ENCODE measurements around the gene NKX3-2. TPM values are rescaled to one million over a fixed set of nuclear protein-coding genes. Genes with fewer than 3 reads are reported as not detected.
A peak's percentile ranks its signal among the peaks of the same experiment; 100 is the strongest.

Gene NKX3-2
- total RNA-seq, 1 donor from 2014 or later, result not detected

DNA sequence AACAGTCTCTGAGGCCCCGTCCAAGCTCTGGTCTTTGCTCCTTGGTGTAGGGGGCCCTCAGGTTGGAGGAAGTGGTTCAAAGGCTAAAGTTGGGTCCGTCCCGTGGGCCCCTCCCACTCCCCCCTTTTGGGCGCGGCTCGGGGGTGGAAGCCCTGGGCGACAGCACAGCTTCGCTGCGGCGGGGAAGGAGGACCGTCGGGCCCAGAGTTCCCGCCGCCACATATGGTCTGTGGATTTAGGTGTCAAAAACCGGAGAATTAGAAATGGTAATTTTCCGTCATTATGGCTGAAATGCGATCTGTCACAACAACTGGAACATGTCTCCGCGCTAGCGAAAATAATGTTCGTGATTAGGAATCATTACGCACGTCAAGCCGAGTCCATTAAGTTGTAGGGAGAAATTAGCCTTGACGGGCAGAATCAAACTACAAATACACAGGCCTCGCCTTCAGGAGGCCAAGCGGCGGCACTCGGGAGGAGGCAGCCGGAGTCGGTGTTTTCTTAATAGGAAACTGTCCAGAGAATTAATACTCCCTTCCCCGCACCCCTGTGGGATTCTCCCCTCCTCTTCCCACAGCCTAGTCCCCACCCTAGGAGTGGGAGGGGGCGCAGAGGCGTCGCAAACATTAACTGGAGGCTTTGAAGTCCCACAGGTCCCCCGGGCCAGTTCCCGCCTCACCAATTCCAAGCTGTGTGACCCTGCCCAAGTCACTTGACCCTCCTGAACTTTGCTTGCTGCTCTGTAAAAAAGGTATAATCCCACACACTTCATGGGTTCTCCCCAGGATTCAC is 15.0 kb downstream of the NKX3-2 start:
- ChIA-PET POLR2A (no interaction called here), CTCF (no interaction called here)
- Mint-ChIP-seq H3K4me3 (peak overlapping the region; percentile 5), H3K9me3 (no peaks in the 10 kb centered on the region), H3K27me3 (peaks cover 81% of the 10 kb centered on the region), H3K4me1 (peaks cover 26% of the 10 kb centered on the region), H3K36me3 (ENCODE audit: low read depth) (no peaks in the 10 kb centered on the region), H3K27ac (peak overlapping the region; percentile 30)
- no peak for ATAC-seq (ENCODE audit: low read depth)
- TF ChIP-seq, protein P1, sequence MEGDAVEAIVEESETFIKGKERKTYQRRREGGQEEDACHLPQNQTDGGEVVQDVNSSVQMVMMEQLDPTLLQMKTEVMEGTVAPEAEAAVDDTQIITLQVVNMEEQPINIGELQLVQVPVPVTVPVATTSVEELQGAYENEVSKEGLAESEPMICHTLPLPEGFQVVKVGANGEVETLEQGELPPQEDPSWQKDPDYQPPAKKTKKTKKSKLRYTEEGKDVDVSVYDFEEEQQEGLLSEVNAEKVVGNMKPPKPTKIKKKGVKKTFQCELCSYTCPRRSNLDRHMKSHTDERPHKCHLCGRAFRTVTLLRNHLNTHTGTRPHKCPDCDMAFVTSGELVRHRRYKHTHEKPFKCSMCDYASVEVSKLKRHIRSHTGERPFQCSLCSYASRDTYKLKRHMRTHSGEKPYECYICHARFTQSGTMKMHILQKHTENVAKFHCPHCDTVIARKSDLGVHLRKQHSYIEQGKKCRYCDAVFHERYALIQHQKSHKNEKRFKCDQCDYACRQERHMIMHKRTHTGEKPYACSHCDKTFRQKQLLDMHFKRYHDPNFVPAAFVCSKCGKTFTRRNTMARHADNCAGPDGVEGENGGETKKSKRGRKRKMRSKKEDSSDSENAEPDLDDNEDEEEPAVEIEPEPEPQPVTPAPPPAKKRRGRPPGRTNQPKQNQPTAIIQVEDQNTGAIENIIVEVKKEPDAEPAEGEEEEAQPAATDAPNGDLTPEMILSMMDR (IDR thresholded peaks at IDR 0.05), result no peak
- no peak for DNase-seq
- intact Hi-C loops (cut with micrococcal nuclease), result loop anchor here (2.0 kb wide), 1 partner anchor 45 kb away; the partner anchor contains the start of gene RAB28

DNA sequence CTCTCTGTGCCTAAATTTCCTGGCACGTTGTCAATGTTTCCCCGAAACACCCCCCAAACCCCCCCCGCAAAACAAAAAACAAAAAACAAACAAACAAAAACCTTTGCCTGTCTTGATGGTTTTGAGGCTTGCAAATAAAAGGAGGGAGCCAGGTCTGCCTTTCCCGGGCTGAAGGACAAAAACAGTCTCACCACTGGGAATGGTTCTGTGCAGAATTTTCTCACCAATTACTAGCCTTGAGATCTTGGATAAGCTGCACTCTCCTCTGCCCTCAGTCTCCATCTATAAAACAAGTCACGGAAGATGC is 15.5 kb downstream of the NKX3-2 start:
- ATAC-seq (ENCODE audit: low read depth), result no peak
- intact Hi-C loops (cut with micrococcal nuclease), result loop anchor here (1.0 to 2.0 kb wide), 2 partner anchors 19 to 44 kb away; partner anchors contain the start of gene RAB28
- peak overlapping the region; percentile 42 for H3K27ac Mint-ChIP-seq
- H3K9me3 Mint-ChIP-seq, result peaks cover 4% of the 10 kb centered on the region
- H3K4me3 Mint-ChIP-seq, result peak overlapping the region; percentile 62
- POLR2A ChIA-PET, result no interaction called here
- no peaks in the 10 kb centered on the region for H3K36me3 Mint-ChIP-seq (ENCODE audit: low read depth)
- TF ChIP-seq, protein P1 (IDR thresholded peaks at IDR 0.05), result no peak
- CTCF ChIA-PET, result no interaction called here
- H3K27me3 Mint-ChIP-seq, result peaks cover 81% of the 10 kb centered on the region
- peaks cover 26% of the 10 kb centered on the region for H3K4me1 Mint-ChIP-seq
- DNase-seq, result no peak

DNA sequence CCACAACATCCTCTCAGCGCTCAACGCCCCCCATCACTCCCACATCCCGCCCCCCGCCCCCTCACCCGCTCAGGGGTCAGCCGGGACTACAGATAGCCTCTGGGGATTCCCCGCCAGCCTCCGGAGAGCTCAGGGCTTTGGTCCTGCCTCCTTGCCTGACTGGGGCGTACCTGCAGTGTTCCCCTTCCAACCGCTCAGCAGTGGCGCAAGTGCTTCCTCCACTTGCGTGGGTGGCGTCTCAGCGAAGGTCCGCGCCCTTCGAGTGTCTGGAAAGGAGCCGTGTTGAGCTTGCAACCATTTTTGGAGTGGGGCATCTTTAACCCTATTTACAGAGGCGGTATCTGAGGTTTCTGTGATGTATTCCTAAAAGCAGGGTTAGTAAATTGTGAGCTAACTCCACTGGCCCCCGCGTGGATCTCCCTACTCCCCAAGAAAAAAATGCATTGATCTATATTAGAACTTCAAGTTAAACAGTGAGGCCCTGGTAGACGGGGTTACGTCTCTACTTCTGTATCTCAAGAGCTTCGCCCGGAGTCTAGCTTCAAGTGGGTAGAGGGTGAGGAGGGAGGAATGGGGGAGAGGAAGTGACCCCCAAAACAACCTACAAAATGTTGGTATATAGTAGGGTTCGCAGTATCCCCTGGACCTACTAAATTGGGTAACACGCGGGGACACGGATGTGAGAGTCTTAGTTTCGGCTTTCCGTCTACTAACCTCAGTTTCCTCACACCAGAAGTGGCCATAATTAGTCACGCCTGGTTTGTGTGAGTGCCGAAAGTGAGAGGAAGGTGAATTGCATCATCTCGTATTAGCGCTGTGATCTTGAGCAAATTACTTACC is 16.1 kb downstream of the NKX3-2 start:
- DNase-seq (no peak), ATAC-seq (ENCODE audit: low read depth) (peak; percentile 52)
- Mint-ChIP-seq H3K27me3 (peaks cover 80% of the 10 kb centered on the region), H3K4me3 (peak overlapping the region; percentile 62), H3K9me3 (peaks cover 4% of the 10 kb centered on the region), H3K27ac (peak overlapping the region; percentile 19), H3K36me3 (ENCODE audit: low read depth) (no peaks in the 10 kb centered on the region), H3K4me1 (peaks cover 28% of the 10 kb centered on the region)
- ChIA-PET CTCF (no interaction called here), POLR2A (interaction anchor here (0.8 to 1.0 kb wide), 2 partner anchors 45 to 83 kb away, joined by 3 read pairs; no protein-coding TSS in a partner anchor)
- TF ChIP-seq, protein P1 (IDR thresholded peaks at IDR 0.05), result no peak
- intact Hi-C loops (cut with micrococcal nuclease), result loop anchor here (1.0 to 2.0 kb wide), 2 partner anchors 19 to 43 kb away; partner anchors contain the start of gene RAB28

DNA sequence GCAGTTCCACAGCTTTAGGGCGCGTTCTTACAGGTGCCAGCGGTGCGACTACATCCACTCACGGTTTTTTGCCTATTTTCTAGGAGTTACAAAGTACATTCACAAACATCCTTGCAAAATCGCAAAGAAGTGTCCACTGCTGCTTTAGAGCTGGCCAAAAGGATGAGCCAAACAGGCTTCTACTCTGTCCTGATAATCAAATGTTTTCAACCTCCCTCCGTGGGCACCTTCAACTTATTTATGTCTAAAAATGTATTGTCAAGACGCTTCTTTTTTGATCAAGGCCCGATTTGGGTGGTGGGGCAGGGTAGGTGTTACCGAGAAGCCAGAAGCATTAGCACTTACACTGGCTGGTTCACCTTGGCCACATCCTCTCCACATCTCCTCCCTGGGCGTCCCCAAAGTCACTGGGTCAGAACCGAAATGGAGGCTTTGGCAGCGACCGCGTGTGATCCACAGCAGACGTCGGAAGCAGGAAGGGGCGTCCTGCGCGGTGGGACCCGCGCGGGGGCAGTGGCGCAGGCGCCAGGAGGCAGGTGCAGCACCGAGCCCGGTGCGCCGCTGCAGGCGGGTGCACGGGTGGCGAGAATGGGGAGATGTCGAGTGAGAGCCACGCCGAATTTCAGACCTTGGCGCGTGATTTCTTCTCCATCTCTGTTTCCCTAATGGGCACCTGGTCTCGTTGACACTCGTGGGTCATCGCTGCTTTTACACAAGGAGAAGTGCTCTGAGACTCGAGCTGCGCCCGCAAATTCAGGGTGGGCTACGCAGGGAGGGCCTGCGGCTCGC is 16.9 kb downstream of the NKX3-2 start:
- Mint-ChIP-seq H3K27ac (no peak overlapping the region), H3K36me3 (ENCODE audit: low read depth) (no peaks in the 10 kb centered on the region), H3K27me3 (peaks cover 82% of the 10 kb centered on the region), H3K4me3 (peak overlapping the region; percentile 62), H3K9me3 (peaks cover 4% of the 10 kb centered on the region), H3K4me1 (peaks cover 35% of the 10 kb centered on the region)
- CTCF ChIA-PET, result no interaction called here
- POLR2A ChIA-PET, result interaction anchor here (1.0 kb wide), 1 partner anchor 44 kb away, joined by 3 read pairs; no protein-coding TSS in a partner anchor
- DNase-seq (no peak), ATAC-seq (ENCODE audit: low read depth) (peak; percentile 25)
- TF ChIP-seq, protein P1 (IDR thresholded peaks at IDR 0.05), result no peak
- intact Hi-C loops (cut with micrococcal nuclease), result no loop called here
